GM18951 (cell line): ENCODE measurements around the gene NLGN3.

Experiments used
- POLR2A ChIP-seq: IDR thresholded peaks from 4 replicates; pipeline ENCODE4 v1.6.1; 2011; ENCODE audit warnings: mild to moderate bottlenecking; ENCODE audit not compliant: insufficient read length, insufficient read depth; ENCODE audit errors: extremely low read depth
- in situ Hi-C: fragments of 300-500 bp; cut with MboI; formaldehyde crosslinking; loops from one replicate; pipeline ENCODE4 v1.12.0; 2022; ENCODE audit warnings: low sequenced_read_pairs, mixed read lengths, inconsistent platforms; ENCODE audit not compliant: unreplicated experiment

Gene NLGN3

DNA sequence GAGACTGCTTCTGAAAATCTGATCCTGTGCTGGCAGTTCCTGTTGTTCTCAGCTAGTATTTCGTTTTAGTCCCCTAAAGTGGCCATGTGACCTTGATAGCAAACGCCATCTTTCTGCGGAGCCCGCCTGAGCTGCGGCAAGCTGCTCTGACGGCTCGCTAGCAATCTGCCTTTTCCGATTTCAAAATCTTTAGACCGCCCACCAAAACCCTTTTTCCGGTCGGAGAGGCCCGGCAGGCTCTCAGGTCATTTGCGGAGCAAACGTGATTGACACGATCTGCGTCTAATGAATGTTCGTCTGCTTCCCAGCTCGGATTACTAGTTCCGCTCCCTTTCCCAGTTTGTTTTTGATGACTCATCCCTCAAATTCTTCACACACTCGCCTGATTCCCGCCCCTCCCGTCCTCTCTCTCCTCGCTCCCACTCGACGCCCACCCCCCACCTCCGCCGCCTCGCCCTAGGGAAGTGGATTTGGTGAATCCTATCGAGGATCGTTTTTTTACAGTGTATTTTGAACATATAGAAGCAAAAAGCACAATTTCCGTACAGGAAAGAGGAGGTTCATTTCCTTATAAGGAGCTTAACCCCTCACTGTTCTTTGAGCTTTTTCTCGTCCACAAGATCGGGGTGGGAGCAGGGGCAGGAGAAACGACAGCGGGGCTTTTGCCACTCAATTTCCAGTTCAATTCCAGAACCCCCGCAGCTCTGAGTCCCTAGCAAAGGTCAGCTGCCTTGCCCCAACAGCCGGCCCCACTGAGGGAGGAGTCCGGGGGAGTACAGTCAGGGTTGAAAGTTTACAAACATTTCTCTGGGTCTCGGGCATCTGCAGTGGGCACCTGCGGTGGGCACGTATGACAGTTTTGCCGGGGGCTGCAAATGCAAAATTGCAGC, 37.5 kb downstream of the NLGN3 start:
- peak; percentile 64 for TF ChIP-seq POLR2A
- in situ Hi-C loops, result no loop called here

DNA sequence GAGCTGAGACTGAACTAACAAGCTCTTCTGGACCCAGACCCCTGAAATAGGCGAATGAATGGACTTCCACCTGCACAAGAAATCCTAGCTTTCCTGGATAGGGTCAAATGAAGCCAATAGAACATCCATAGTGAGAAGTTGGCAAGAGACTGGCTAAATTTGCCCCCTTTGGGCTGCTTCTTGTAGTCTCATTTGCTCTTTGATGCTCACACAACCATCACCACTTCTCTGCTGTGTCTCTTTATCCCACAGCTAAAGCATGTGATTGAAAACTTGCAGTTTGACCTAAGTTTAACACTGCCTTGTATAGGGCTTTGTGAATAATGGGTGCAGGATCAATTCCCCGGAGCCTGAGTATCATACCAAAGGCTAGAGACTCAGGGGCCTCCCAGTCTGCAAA, 38.2 kb downstream of the NLGN3 start:
- in situ Hi-C loops, result no loop called here
- TF ChIP-seq POLR2A, result no peak

DNA sequence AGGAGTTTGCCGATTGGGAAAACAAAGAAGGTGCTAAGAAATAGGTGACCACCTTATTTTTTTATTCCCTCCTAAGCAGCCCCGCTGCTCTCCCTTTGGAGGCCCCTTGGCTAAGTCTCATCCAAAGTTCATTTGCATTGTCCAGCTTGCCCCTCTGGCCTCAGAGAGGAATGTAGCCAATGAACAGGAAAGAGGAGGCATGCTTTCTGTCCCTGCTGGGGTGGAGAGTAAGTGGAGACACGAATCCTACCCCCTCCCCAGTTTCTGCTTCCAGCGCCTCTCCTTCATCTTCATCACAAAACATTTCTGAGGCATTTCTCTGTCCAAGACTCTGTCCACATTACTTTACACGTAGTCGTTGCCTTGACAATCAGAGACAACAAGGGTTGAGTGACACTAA, 38.7 kb downstream of the NLGN3 start:
- no peak for TF ChIP-seq POLR2A
- in situ Hi-C loops, result no loop called here

DNA sequence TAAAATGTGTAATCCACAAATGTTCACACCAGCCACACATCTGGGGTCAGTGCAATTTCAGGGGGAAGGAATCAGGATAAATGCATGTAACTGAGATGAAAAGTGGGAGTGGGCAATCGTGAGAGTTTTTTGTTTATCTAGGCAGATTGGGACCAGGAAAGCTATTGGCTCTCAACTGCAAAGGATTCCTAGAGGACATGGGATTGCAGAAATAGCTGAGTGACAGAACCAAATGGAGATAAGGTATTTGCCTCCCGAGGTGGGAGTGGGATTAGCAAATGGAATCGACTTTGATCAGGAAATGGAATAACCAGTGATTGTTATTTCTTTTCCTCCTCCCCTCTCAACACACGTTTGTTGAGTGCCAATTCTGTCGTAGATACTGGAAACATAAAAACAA, 39.5 kb downstream of the NLGN3 start:
- in situ Hi-C loops, result no loop called here

DNA sequence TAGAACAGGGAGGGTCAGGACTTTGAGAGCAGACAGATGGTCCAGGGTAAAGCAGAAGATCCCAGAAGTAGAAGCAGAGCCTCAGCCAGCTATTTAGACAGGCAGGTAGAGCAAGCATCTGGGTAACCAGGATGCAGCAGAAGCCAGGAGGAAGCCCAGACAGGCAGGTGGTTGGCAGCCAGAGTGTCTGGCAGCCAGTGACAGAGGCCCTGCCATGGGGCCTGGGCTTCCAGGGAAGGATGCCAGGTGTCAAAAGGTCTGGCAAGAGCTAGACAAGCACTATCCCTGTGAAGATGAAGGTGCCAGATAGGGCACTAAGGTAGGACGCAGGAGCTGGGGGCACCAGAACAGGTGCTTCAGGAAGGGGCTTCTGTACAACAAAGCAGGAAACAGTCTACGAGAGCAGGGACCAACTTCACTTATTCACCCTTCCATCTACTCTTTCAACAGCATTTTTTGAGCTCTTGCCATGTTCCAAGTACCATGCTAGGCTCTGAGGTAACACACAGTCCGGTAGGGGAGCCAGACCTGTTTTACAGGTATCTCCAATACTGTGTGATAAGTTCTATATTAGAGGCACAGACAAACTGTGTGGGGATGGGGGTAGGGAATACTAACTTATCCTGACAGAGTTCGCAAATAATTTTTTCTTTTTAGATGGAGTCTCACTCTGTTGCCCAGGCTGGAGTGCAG, 40.3 kb downstream of the NLGN3 start:
- no peak for TF ChIP-seq POLR2A
- in situ Hi-C loops, result no loop called here

More for the DNA sequence above, 39.5 kb downstream of the NLGN3 start:
- TF ChIP-seq POLR2A, result no peak

DNA sequence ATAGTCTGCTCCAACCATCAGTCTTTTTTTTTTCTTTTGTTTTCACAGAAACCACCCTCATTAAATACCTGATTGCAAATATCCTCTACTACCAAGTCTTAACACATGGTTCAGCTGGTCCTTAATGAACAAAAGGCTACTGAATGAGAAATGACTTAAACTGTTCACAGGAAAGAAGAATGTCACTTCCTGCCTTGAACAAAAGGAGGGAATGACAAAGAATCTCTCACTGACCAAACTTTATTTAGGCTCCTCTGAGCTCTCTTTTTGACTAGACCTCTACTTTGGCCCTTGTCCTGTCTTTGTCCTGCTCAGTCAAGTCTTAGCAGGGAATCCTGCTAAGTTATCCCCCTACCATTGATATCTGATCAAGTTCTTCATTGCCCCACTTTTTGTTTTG, 46.6 kb downstream of the NLGN3 start:
- TF ChIP-seq POLR2A, result no peak
- in situ Hi-C loops, result no loop called here

DNA sequence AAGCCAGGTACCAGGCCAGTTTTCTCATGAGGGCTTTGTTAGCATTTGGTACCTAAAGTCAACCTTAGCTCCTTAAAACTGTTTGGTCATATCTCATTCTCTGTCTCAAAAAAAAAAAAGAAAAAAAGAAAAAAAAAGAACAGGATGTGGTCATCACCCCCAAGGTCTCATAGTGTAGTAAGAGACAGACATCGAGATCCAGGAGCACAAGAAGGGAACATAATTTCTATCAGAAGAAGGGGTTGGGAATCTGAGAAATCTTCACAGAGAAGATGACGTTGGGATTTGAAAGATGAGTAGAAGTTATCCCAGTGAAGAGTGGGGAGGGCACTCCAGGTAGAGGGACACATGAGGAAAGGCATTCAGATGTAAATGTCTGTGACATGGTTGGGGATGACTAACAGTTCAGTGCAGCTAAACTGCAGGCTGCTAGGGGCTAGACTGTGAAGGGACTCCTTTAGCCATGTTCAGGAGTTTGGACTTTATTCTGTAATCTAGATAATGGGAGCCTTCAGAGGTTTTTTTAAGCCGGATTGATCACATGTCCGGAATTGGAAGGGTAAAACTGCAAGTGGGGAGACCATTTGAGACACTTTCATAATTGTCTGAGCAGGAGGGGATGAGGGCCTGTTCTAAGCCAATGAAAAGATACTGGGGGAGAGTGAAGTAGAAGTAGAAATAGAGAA, 51.5 kb downstream of the NLGN3 start:
- in situ Hi-C loops, result no loop called here
- TF ChIP-seq POLR2A, result no peak

DNA sequence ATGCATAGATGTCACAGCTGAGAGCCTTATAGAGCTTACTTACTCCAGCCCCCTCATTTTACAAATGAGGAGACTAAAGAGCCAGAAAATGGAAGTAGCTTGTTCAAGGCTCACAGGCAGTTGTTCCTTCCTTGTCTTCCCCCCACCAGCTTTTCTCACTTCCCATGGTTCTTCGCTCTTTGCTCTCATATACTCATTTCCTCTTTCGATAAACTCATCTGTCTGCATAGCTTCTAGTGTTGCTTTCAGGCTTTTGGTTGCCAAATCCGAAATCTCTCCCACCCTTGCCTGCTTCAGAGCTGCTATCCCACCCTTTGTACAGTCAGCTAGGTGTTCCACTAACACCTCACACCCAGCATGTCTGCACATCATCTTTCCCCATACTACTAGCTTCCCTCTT, 53.4 kb downstream of the NLGN3 start:
- peak; percentile 40 for TF ChIP-seq POLR2A
- in situ Hi-C loops, result no loop called here

DNA sequence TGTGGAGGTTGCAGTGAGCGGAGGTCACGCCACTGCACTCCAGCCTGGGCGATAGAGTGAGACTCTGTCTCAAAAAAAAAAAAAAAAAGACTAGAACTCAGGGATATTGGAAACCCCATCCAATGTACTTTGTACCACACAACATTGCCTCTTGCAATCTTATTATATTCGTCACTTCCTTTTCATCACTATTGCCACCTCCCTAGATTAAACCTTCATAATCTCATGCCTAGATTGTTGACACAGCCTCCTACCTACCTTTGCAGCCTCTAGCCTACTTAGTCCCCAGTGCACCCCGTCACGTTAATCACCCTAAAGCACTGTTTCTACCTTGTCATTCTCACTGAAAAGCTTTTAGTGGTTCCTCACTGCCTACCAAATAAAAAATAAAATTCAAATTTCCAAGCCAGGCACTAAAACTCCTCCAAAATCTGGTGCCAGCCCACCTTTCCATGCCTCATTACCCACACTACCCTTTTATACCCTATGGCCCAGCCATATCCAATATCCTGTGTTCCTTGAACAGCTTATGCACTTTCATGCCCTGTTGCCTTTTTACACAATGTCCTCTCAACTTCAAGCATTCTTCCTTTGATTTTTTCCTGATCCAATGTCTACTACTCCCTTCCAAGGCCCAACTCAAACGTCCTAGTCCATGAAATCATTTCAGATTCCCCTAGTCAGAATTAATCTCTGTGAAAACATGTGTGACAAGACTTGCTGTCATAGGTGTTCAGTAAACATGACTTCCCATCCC, 54.8 kb downstream of the NLGN3 start:
- in situ Hi-C loops, result no loop called here
- no peak for TF ChIP-seq POLR2A

DNA sequence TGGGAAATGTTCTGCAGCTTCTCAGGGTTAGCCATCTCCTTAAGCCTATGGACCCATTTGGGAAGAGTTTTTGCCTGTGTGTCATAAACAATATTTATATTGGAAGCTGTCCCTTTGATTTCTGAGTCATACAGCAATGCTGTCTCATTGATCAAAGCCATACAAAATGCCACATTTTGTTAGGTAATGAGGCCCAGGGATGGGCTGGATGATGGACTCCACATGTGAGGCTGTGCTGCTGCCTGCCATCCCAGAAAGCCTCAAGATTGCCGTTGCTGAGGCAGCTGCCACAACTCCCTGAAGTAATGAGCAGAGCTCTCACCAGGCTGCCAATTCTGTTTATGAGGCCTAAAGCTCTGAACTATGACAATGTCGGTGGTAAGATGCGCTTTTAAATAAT, 66.2 kb downstream of the NLGN3 start:
- no peak for TF ChIP-seq POLR2A
- in situ Hi-C loops, result no loop called here

DNA sequence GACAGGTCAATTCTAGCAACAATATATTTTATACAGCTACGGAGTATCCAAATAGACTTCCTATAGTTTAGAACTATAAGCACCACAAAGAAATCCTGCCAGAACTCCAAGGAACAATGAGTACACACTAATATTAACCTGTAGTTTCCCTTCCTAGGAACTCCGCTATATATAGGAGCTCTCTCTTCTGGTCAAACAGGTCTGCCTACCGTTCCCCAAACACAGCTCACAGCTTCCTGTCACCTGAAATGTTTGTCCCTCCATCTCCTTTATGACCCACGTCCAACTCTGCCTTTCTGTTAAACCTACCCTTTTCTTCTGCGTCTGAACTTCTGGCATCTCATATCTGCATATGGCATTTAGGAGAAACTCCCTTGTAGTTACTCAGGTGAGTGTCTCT, 67.9 kb downstream of the NLGN3 start:
- TF ChIP-seq POLR2A, result no peak
- in situ Hi-C loops, result no loop called here

DNA sequence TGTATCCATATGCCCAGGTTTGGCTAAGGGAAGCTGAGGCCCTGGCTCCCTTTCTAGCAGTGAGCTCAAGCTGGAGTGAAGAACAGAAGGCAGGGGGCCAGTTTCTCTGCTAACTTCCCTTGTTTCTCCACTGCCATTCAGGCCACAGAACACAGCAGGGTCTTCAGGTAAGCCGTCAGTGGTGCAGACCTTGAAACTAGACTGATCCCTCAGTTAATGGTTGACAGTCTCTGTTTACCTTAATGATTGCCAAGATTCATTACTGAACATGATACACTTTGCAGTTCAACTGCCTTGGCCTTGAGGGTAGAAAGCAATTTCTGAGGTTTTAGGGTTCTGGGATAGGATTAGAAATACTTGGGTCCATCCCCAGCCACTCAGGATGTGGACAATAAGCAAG, 69.5 kb downstream of the NLGN3 start:
- no peak for TF ChIP-seq POLR2A

DNA sequence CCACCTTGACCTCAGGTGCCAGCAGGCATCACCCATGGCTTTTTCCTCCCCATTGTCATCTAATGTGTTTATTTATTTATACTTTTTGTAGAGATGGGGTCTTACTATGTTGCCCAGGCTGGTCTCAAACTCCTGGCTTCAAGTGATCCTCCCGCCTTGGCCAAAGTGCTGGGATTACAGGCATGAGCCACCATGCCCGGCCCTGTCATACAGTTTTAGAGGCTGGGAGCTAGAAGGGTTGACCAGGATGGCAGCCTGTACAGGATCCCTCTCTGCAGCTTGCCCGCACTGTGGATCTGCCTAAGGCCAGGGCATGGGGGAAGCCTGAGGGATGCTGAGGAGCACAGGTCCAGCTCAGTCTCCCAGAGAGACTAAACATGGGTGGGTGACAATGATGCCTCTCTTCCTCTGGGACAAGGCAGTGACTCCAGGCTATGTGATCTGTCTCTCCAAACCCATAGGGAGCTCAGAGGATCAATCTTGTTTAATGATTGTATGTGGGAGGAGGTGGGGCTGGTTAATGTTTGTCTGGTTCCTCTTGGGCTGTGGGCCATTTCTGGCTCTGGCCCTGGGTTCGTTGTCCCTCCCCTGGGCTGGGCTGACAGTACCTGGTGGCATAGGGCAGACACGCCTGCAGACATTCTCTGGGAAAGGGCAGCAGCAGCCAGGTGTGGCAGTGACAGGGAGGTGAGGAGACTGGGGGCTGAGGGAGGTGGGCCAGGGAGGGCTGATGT, 70.1 kb downstream of the NLGN3 start:
- in situ Hi-C loops, result no loop called here
- no peak for TF ChIP-seq POLR2A

More for the DNA sequence above, 69.5 kb downstream of the NLGN3 start:
- in situ Hi-C loops, result no loop called here
